ENCODE measurements around the gene CRACR2B.
A peak's percentile ranks its signal among the peaks of the same experiment; 100 is the strongest.

CRACR2B gene

DNA sequence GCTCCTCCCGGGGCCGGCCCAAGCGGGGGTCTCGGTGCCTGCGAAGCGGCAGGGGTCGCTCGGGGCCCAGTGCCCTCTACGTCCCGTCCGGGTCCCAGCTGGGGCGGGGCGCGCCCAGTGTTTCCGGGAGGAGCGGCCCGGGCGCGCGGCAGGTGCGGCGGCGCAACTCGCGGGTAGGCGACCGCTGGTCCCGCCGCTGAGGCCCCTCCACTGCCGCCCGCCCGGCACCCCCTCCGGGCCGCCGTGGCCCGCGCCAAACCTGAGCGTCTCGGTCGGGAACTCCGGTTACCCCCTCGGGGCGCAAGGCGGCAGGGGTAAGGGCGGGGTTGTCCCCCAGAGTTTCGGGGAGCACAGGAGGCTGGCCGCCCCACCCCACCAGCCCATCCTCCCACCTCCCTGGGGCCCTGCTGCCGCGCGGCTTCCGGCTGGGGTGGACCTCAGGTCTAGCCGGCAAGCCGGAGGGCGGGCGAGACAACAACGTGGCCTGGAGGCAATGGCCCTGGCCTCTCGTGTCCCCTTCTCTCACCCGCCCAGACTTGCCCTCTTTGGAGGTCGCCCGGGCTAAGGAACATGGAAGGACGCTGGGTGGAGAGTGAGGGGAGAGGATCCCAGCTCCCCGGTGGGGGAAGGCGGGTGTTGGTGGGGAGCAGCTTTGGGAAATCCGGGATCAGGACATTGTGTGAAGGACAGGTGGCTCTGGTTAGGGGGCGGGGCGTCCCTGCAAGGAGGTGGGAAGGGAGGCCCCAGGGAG is 398 bp upstream of the CRACR2B start:
- WGBS, 2 experiments = 1 to 3% methylated on average over 66 of the region's 66 CpGs
- Histone ChIP-seq H3K4me1 (ENCODE audit: control insufficient read depth, insufficient read depth, low read length) (peaks cover 51% of the 10 kb centered on the region), H3K4me3 (ENCODE audit: insufficient read depth, low read depth, low read length) (peak overlapping the region; percentile 39), H3K9me3 (ENCODE audit: control insufficient read depth, low read length) (no peaks in the 10 kb centered on the region), H3K36me3 (ENCODE audit: control insufficient read depth, insufficient read depth, low read length) (peaks cover 9% of the 10 kb centered on the region), H3K27ac (ENCODE audit: insufficient read depth, low read depth, low read length, poor library complexity, severe bottlenecking) (no peak overlapping the region), H3K27me3 (ENCODE audit: control insufficient read depth, insufficient read depth, low read length, poor library complexity, severe bottlenecking) (peaks cover 69% of the 10 kb centered on the region)

DNA sequence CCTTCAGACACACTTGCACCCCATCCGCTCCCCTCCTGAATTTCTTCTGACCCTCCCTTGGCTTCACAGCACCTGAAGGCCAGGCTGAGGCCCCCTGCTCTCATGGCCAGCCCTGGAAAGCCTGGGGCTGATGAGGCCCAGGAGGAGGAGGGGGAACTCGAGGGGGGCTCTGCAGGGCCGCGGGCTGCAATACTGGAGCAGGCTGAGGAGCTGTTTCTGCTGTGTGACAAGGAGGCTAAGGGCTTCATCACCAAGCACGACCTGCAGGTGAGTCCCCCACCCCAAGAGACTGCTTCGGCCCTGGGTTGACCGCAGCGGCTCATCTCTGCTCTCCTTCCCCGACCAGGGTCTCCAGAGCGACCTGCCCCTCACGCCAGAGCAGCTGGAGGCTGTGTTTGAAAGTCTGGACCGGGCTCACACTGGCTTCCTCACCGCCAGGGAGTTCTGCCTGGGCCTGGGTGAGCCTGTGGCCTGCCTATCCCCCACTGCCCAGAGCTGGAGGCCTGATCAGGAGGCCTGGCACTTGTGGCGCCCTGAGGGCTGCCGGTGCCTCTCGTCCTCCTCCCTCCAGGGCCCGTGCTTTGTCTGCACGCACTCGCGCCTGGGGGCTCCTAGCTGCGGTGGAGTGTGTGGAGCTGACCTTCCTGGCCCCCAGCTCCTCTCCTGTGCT is 922 bp downstream of the CRACR2B start:
- Histone ChIP-seq H3K36me3 (ENCODE audit: control insufficient read depth, insufficient read depth, low read length) (peaks cover 9% of the 10 kb centered on the region), H3K4me3 (ENCODE audit: insufficient read depth, low read depth, low read length) (no peak overlapping the region), H3K4me1 (ENCODE audit: control insufficient read depth, insufficient read depth, low read length) (peaks cover 55% of the 10 kb centered on the region), H3K27me3 (ENCODE audit: control insufficient read depth, insufficient read depth, low read length, poor library complexity, severe bottlenecking) (peaks cover 72% of the 10 kb centered on the region), H3K27ac (ENCODE audit: insufficient read depth, low read depth, low read length, poor library complexity, severe bottlenecking) (no peak overlapping the region), H3K9me3 (ENCODE audit: control insufficient read depth, low read length) (no peaks in the 10 kb centered on the region)
- WGBS, 2 experiments = 45 to 47% methylated on average over 21 of the region's 21 CpGs

DNA sequence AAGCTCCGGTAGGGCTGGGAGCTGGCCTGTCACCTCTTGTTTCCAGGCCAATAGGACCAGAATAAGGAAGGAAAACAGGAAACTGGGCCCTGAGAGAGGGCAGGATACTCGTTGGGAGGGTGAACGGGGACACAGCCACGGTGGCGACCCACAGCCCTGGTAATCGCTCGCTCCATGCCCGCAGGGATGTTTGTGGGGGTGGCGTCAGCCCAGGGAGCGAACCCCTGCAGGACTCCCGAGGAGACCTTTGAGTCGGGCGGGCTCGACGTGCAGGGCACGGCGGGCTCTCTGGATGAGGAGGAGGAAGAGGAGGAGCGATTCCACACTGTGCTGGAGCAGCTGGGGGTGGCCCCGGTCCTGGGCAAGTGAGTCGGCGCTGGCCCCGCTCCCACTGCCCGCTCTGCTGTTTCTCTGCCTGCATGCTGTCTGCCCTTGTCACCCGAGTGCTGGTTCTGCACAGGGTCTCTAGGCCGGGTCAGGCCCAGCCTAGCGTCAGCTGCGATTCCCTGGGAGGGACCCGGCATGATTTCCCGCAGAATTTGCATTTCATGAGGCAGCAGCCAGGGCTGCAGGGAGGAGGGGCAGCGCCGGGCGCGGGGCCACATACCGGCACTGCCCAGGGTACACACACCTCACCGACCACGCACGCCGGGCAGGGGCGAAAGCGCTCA is 1.6 kb downstream of the CRACR2B start:
- Histone ChIP-seq H3K27me3 (ENCODE audit: control insufficient read depth, insufficient read depth, low read length, poor library complexity, severe bottlenecking) (peaks cover 72% of the 10 kb centered on the region), H3K4me1 (ENCODE audit: control insufficient read depth, insufficient read depth, low read length) (peaks cover 56% of the 10 kb centered on the region)

DNA sequence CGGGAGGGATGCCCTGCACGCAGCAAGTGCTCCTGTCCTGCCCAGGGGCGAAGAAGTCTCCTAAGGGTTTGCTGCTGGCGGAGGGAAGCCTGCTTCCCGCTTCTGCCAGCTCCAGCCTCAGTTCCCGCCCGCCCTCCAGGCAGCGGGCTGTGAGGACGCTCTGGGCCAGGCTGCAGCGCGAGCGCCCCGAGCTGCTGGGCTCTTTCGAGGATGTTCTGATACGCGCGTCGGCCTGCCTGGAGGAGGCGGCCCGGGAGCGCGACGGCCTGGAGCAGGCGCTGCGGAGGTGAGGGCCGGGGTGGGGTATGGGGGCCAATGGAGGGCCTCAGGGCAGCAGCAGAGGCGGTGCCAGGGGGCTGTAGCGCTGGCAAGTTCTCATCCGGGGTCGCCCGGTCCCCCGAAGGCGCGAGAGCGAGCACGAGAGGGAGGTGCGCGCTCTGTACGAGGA is 2.2 kb downstream of the CRACR2B start:
- Histone ChIP-seq H3K27me3 (ENCODE audit: control insufficient read depth, insufficient read depth, low read length, poor library complexity, severe bottlenecking) (peaks cover 72% of the 10 kb centered on the region), H3K36me3 (ENCODE audit: control insufficient read depth, insufficient read depth, low read length) (peaks cover under 1% of the 10 kb centered on the region), H3K9me3 (ENCODE audit: control insufficient read depth, low read length) (no peaks in the 10 kb centered on the region), H3K27ac (ENCODE audit: insufficient read depth, low read depth, low read length, poor library complexity, severe bottlenecking) (no peak overlapping the region), H3K4me1 (ENCODE audit: control insufficient read depth, insufficient read depth, low read length) (peaks cover 62% of the 10 kb centered on the region), H3K4me3 (ENCODE audit: insufficient read depth, low read depth, low read length) (peak overlapping the region; percentile 33)
- 1% methylated on average over 39 of the region's 39 CpGs for WGBS, 2 experiments

More for the DNA sequence above, 1.6 kb downstream of the CRACR2B start:
- no peak overlapping the region for H3K27ac ChIP-seq (ENCODE audit: insufficient read depth, low read depth, low read length, poor library complexity, severe bottlenecking)
- peaks cover 6% of the 10 kb centered on the region for H3K36me3 ChIP-seq (ENCODE audit: control insufficient read depth, insufficient read depth, low read length)
- H3K9me3 ChIP-seq (ENCODE audit: control insufficient read depth, low read length) = no peaks in the 10 kb centered on the region
- peak overlapping the region; percentile 33 for H3K4me3 ChIP-seq (ENCODE audit: insufficient read depth, low read depth, low read length)
- 6 to 7% methylated on average over 40 of the region's 40 CpGs for WGBS, 2 experiments

DNA sequence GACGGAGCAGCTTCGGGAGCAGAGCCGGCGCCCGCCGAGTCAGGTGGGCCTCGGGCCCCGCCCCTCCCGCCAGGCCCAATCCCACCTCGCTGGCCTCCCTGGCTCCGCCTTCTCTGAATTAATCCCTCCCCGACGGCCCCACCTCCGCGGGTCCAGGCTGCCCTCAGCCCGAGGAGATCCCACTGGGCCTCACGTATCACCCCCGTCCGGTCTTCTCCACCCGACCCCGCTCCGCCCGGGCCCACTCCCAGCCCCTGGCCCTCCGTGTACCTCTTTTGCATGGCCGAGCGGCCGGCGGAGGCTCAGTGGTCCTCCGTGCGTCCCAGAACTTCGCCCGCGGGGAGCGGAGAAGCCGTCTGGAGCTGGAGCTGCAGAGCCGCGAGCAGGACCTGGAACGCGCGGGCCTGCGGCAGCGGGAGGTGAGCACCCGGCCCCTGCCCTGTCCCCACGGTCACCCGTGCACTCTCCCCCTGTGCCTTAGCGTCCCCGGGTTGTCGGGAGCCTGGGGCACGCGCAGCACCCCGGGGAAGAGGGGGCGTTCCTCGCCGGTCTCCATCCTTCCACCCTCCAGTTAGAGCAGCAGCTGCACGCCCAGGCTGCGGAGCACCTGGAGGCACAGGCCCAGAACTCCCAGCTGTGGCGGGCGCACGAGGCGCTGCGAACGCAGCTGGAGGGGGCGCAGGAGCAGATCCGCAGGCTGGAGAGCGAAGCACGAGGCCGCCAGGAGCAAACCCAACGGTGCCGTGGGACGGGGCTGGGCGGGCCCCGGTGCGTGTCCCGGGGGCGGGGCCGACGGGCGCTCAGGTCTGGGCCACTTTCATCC is 2.8 kb downstream of the CRACR2B start:
- H3K9me3 ChIP-seq (ENCODE audit: control insufficient read depth, low read length) = no peaks in the 10 kb centered on the region
- peaks cover 71% of the 10 kb centered on the region for H3K27me3 ChIP-seq (ENCODE audit: control insufficient read depth, insufficient read depth, low read length, poor library complexity, severe bottlenecking)
- H3K36me3 ChIP-seq (ENCODE audit: control insufficient read depth, insufficient read depth, low read length) = no peaks in the 10 kb centered on the region
- H3K4me1 ChIP-seq (ENCODE audit: control insufficient read depth, insufficient read depth, low read length) = peaks cover 64% of the 10 kb centered on the region
- H3K27ac ChIP-seq (ENCODE audit: insufficient read depth, low read depth, low read length, poor library complexity, severe bottlenecking) = no peak overlapping the region
- 1% methylated on average over 78 of the region's 78 CpGs for whole genome bisulfite sequencing, 2 experiments
- peak overlapping the region; percentile 33 for H3K4me3 ChIP-seq (ENCODE audit: insufficient read depth, low read depth, low read length)

DNA sequence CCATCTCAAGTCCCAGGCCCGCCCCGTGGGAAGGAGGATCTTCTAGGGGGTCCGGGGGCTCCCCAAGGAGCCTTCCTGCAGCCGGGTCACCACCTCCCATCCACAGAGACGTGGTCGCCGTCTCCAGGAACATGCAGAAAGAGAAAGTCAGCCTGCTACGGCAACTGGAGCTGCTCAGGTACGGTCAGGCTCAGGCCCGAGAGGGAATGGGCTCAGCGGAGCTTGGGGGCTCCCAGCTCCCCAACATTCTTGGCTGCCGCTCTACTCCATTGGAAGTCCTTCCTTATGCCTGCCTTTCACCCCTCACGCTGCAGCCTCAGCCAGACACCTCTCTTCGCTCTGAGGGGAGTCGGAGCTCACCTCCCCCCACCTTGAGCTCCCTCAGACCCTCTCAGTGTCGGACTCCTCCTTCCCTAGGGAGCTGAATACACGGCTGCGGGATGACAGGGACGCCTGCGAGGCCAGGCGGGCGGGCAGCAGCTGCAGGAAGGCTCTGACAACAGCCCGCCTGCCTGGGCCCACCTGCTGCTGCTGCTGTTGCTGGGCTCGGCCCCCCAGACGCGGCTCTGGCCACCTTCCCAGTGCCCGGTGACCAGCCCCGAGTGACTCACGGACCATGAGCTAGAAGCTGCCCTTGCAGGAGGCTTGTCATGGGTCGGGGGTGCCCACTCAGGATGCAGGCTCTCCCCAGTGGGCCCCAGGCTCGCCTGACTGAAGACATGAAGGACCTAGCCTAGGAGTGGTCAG is 3.6 kb downstream of the CRACR2B start:
- Histone ChIP-seq H3K9me3 (ENCODE audit: control insufficient read depth, low read length) (no peaks in the 10 kb centered on the region), H3K36me3 (ENCODE audit: control insufficient read depth, insufficient read depth, low read length) (no peaks in the 10 kb centered on the region), H3K27me3 (ENCODE audit: control insufficient read depth, insufficient read depth, low read length, poor library complexity, severe bottlenecking) (peaks cover 63% of the 10 kb centered on the region), H3K4me1 (ENCODE audit: control insufficient read depth, insufficient read depth, low read length) (peaks cover 64% of the 10 kb centered on the region), H3K27ac (ENCODE audit: insufficient read depth, low read depth, low read length, poor library complexity, severe bottlenecking) (no peak overlapping the region), H3K4me3 (ENCODE audit: insufficient read depth, low read depth, low read length) (peak overlapping the region; percentile 33)
- WGBS, 2 experiments = 9 to 13% methylated on average over 31 of the region's 31 CpGs

DNA sequence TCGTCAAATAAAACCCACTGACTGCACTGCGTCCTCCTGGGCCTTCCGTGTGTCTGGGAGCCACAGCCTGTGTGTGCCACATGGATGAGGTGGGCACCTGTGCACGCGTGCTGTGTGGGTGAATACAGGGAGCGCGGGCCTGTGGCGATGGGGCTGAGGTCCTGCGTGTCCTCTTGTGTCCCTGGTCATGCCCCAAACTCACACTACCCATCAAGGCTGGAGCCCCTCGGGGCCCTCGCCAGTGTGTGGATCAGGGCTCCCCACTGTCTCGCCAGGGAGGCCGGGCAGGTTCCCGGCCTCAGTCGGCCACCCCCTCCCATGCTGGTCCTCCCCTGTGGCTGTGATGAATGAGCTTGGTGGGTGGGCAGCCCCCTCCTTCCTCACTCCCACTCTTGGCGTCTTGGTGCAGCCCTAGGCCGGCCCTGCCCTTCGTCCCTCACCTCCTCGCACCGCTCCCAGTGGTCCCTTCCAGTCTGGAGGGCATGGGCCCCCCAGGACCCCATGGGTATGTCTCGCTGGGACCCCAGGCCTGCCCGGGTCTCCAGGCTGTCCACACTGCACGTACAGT is 4.3 kb downstream of the CRACR2B start:
- H3K4me1 ChIP-seq (ENCODE audit: control insufficient read depth, insufficient read depth, low read length) = peaks cover 61% of the 10 kb centered on the region

DNA sequence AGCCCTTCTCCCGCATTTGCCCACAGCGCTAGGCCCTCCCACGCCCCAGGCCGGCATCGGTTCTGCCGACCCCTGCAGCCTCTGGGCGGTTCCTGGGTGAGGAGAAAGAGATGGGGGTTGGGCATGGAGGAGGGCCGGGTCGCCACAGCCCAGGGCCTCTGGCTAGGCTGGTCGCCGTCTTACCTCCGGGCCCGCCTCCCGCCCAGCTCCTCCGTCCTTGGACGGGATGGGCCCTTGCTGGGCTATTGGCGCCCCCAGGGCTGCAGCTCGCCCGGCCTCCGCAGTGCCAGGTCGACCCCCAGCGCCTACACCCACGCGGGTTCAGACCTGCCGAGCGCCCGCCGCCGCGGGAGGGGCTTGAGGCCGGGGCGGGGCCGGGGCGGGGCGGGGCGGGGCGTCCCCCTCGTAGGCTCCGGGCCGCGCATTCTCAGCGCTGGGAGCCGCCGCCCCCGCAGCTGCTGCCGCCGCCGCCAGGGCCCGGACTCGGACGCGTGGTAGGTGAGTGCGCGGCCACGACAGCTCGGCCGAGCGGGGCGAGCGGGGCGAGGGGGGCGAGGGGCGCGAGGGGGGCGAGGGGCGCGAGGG is 4.9 kb downstream of the CRACR2B start, which contains the start of gene CD151:
TSS of gene CD151 (plus strand) at position 424 of the 585 bp plus-strand sequence. CDS start 3,118 bp downstream, outside the sequence.
- H3K27me3 ChIP-seq (ENCODE audit: control insufficient read depth, insufficient read depth, low read length, poor library complexity, severe bottlenecking) = peaks cover 50% of the 10 kb centered on the region
- H3K4me1 ChIP-seq (ENCODE audit: control insufficient read depth, insufficient read depth, low read length) = peaks cover 57% of the 10 kb centered on the region
- no peak within 1 kb of the TSS for H3K27ac ChIP-seq (ENCODE audit: insufficient read depth, low read depth, low read length, poor library complexity, severe bottlenecking)
- no peaks in the 10 kb centered on the region for H3K9me3 ChIP-seq (ENCODE audit: control insufficient read depth, low read length)
- H3K36me3 ChIP-seq (ENCODE audit: control insufficient read depth, insufficient read depth, low read length) = peaks cover 8% of the 10 kb centered on the region
- H3K4me3 ChIP-seq (ENCODE audit: insufficient read depth, low read depth, low read length) = peak within 1 kb of the TSS; percentile 61
- WGBS, 2 experiments = 0 to 1% methylated on average over 66 to 67 of the region's 67 CpGs

More for the DNA sequence above, 4.3 kb downstream of the CRACR2B start:
- Histone ChIP-seq H3K27ac (ENCODE audit: insufficient read depth, low read depth, low read length, poor library complexity, severe bottlenecking) (no peak overlapping the region), H3K36me3 (ENCODE audit: control insufficient read depth, insufficient read depth, low read length) (peaks cover 6% of the 10 kb centered on the region), H3K9me3 (ENCODE audit: control insufficient read depth, low read length) (no peaks in the 10 kb centered on the region), H3K4me3 (ENCODE audit: insufficient read depth, low read depth, low read length) (peak overlapping the region; percentile 61), H3K27me3 (ENCODE audit: control insufficient read depth, insufficient read depth, low read length, poor library complexity, severe bottlenecking) (peaks cover 56% of the 10 kb centered on the region)
- WGBS, 2 experiments = 37 to 39% methylated on average over 23 of the region's 23 CpGs

All from ectodermal cell (in vitro differentiated cells).